K562 (cell line): ENCODE data around the gene PLK5. TPM values are rescaled to one million over a fixed set of nuclear protein-coding genes. Genes with fewer than 3 reads are reported as not detected.

Experiments
- ARID2 ChIP-seq: fragments of 450-650 bp; IDR thresholded peaks from 2 replicates; pipeline ENCODE4 v1.6.1; 2017; ENCODE audit warnings: antibody characterized with exemption, mild to moderate bottlenecking
- RBFOX2 ChIP-seq: fragments of 200-400 bp; formaldehyde crosslinking; IDR thresholded peaks from 2 replicates; pipeline ENCODE4 v1.6.1; 2017; ENCODE audit warnings: low read depth, mild to moderate bottlenecking, low read length, moderate library complexity
- TCFL5 ChIP-seq: fragments of 250-450 bp; sonication (Bioruptor Pico); conservative IDR thresholded peaks from 2 replicates; pipeline ENCODE4 v1.6.1; 2021; ENCODE audit warnings: mild to moderate bottlenecking, moderate library complexity, matching md5 sums
- ZNF583 ChIP-seq: fragments of 250-450 bp; sonication (Bioruptor Pico); IDR thresholded peaks from 2 replicates; pipeline ENCODE4 v1.4.0; 2020
- polyA plus RNA-seq, 8 experiments: library from polyadenylated mRNA; depleted of rRNA in 4 of 8; stranded (reverse) in 5 of 8; unstranded in 3 of 8; fragments of >200 nt; fragmentation: Nextera tagmentation in 2 of 8; fragmentation: Illumina TruSeq in 1 of 8; extraction: Ambion mirVana in 2 of 8; extraction: Trizol in 1 of 8; gene quantifications; 2 replicates each; pipeline versions ENCODE4 v1.2.1 to v1.2.3, GENCODE V29; 2011 to 2014; ENCODE audit warnings: inconsistent platforms in 1 of 8, missing spikeins in 1 of 8
- total RNA-seq, 7 experiments: library from RNA; depleted of rRNA in 6 of 7; stranded (reverse); fragments of >200 nt in 6 of 7; fragmentation: Illumina TruSeq in 2 of 7; extraction: Trizol in 2 of 7; gene quantifications; 2 replicates each; pipeline versions ENCODE4 v1.2.1 to v1.2.3, GENCODE V29; 2011 to 2021; ENCODE audit warnings: low replicate concordance in 1 of 7
- TF ChIP-seq, protein P1 (sequence below): fragments of 150-350 bp; conservative IDR thresholded peaks from 2 replicates; pipeline ENCODE4 v1.6.1; 2014; ENCODE audit warnings: low read length
- TF ChIP-seq, protein P2 (sequence below): fragments of 200-600 bp; sonication (generic); IDR thresholded peaks from one replicate; pipeline ENCODE4 v1.6.1; 2012; ENCODE audit warnings: mild to moderate bottlenecking, low read depth, low read length, inconsistent platforms
- TF ChIP-seq, protein P3 (sequence below): fragments of 250-450 bp; sonication (Bioruptor Pico); IDR thresholded peaks from 2 replicates; pipeline ENCODE4 v1.4.0; 2020; ENCODE audit warnings: mild to moderate bottlenecking, moderate library complexity, borderline replicate concordance
- TF ChIP-seq, protein P4 (sequence below): sonication (generic); formaldehyde crosslinking; IDR thresholded peaks from 2 replicates; pipeline ENCODE4 v1.8.1; 2023; ENCODE audit warnings: mild to moderate bottlenecking, missing genetic modification reagents

Gene PLK5
- total and polyA plus RNA-seq, 9 of the 15 experiments (the other 6 are each of a cell fraction or from before 2014, with no cell fraction given), result 0.04 to 0.23 (median 0.11) TPM; not detected in 5

- TF ChIP-seq, protein P1, sequence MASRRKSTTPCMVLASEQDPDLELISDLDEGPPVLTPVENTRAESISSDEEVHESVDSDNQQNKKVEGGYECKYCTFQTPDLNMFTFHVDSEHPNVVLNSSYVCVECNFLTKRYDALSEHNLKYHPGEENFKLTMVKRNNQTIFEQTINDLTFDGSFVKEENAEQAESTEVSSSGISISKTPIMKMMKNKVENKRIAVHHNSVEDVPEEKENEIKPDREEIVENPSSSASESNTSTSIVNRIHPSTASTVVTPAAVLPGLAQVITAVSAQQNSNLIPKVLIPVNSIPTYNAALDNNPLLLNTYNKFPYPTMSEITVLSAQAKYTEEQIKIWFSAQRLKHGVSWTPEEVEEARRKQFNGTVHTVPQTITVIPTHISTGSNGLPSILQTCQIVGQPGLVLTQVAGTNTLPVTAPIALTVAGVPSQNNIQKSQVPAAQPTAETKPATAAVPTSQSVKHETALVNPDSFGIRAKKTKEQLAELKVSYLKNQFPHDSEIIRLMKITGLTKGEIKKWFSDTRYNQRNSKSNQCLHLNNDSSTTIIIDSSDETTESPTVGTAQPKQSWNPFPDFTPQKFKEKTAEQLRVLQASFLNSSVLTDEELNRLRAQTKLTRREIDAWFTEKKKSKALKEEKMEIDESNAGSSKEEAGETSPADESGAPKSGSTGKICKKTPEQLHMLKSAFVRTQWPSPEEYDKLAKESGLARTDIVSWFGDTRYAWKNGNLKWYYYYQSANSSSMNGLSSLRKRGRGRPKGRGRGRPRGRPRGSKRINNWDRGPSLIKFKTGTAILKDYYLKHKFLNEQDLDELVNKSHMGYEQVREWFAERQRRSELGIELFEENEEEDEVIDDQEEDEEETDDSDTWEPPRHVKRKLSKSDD, result no peak
- no peak for TF ChIP-seq ZNF583
- TF ChIP-seq ARID2, result no peak
- TF ChIP-seq, protein P2, sequence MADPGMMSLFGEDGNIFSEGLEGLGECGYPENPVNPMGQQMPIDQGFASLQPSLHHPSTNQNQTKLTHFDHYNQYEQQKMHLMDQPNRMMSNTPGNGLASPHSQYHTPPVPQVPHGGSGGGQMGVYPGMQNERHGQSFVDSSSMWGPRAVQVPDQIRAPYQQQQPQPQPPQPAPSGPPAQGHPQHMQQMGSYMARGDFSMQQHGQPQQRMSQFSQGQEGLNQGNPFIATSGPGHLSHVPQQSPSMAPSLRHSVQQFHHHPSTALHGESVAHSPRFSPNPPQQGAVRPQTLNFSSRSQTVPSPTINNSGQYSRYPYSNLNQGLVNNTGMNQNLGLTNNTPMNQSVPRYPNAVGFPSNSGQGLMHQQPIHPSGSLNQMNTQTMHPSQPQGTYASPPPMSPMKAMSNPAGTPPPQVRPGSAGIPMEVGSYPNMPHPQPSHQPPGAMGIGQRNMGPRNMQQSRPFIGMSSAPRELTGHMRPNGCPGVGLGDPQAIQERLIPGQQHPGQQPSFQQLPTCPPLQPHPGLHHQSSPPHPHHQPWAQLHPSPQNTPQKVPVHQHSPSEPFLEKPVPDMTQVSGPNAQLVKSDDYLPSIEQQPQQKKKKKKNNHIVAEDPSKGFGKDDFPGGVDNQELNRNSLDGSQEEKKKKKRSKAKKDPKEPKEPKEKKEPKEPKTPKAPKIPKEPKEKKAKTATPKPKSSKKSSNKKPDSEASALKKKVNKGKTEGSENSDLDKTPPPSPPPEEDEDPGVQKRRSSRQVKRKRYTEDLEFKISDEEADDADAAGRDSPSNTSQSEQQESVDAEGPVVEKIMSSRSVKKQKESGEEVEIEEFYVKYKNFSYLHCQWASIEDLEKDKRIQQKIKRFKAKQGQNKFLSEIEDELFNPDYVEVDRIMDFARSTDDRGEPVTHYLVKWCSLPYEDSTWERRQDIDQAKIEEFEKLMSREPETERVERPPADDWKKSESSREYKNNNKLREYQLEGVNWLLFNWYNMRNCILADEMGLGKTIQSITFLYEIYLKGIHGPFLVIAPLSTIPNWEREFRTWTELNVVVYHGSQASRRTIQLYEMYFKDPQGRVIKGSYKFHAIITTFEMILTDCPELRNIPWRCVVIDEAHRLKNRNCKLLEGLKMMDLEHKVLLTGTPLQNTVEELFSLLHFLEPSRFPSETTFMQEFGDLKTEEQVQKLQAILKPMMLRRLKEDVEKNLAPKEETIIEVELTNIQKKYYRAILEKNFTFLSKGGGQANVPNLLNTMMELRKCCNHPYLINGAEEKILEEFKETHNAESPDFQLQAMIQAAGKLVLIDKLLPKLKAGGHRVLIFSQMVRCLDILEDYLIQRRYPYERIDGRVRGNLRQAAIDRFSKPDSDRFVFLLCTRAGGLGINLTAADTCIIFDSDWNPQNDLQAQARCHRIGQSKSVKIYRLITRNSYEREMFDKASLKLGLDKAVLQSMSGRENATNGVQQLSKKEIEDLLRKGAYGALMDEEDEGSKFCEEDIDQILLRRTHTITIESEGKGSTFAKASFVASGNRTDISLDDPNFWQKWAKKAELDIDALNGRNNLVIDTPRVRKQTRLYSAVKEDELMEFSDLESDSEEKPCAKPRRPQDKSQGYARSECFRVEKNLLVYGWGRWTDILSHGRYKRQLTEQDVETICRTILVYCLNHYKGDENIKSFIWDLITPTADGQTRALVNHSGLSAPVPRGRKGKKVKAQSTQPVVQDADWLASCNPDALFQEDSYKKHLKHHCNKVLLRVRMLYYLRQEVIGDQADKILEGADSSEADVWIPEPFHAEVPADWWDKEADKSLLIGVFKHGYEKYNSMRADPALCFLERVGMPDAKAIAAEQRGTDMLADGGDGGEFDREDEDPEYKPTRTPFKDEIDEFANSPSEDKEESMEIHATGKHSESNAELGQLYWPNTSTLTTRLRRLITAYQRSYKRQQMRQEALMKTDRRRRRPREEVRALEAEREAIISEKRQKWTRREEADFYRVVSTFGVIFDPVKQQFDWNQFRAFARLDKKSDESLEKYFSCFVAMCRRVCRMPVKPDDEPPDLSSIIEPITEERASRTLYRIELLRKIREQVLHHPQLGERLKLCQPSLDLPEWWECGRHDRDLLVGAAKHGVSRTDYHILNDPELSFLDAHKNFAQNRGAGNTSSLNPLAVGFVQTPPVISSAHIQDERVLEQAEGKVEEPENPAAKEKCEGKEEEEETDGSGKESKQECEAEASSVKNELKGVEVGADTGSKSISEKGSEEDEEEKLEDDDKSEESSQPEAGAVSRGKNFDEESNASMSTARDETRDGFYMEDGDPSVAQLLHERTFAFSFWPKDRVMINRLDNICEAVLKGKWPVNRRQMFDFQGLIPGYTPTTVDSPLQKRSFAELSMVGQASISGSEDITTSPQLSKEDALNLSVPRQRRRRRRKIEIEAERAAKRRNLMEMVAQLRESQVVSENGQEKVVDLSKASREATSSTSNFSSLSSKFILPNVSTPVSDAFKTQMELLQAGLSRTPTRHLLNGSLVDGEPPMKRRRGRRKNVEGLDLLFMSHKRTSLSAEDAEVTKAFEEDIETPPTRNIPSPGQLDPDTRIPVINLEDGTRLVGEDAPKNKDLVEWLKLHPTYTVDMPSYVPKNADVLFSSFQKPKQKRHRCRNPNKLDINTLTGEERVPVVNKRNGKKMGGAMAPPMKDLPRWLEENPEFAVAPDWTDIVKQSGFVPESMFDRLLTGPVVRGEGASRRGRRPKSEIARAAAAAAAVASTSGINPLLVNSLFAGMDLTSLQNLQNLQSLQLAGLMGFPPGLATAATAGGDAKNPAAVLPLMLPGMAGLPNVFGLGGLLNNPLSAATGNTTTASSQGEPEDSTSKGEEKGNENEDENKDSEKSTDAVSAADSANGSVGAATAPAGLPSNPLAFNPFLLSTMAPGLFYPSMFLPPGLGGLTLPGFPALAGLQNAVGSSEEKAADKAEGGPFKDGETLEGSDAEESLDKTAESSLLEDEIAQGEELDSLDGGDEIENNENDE, result no peak
- TF ChIP-seq RBFOX2, result peak; percentile 84
- TF ChIP-seq TCFL5 (CRISPR knock-in tag), result no peak
- TF ChIP-seq, protein P3, sequence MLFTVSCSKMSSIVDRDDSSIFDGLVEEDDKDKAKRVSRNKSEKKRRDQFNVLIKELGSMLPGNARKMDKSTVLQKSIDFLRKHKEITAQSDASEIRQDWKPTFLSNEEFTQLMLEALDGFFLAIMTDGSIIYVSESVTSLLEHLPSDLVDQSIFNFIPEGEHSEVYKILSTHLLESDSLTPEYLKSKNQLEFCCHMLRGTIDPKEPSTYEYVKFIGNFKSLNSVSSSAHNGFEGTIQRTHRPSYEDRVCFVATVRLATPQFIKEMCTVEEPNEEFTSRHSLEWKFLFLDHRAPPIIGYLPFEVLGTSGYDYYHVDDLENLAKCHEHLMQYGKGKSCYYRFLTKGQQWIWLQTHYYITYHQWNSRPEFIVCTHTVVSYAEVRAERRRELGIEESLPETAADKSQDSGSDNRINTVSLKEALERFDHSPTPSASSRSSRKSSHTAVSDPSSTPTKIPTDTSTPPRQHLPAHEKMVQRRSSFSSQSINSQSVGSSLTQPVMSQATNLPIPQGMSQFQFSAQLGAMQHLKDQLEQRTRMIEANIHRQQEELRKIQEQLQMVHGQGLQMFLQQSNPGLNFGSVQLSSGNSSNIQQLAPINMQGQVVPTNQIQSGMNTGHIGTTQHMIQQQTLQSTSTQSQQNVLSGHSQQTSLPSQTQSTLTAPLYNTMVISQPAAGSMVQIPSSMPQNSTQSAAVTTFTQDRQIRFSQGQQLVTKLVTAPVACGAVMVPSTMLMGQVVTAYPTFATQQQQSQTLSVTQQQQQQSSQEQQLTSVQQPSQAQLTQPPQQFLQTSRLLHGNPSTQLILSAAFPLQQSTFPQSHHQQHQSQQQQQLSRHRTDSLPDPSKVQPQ (CRISPR knock-in tag), result no peak
- TF ChIP-seq, protein P4, sequence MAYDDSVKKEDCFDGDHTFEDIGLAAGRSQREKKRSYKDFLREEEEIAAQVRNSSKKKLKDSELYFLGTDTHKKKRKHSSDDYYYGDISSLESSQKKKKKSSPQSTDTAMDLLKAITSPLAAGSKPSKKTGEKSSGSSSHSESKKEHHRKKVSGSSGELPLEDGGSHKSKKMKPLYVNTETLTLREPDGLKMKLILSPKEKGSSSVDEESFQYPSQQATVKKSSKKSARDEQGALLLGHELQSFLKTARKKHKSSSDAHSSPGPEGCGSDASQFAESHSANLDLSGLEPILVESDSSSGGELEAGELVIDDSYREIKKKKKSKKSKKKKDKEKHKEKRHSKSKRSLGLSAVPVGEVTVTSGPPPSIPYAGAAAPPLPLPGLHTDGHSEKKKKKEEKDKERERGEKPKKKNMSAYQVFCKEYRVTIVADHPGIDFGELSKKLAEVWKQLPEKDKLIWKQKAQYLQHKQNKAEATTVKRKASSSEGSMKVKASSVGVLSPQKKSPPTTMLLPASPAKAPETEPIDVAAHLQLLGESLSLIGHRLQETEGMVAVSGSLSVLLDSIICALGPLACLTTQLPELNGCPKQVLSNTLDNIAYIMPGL (CRISPR knock-in tag), result no peak
Observed at GRCh38 chr19:1491114-1491848, 32.6 kb upstream of the PLK5 start, which contains the start of gene REEP6 (continued).
